ENCODE measurements around the gene RPA3.

Gene RPA3

GRCh38 chr7:7607010-7607409 lies 111.4 kb downstream of the RPA3 start:
- DNase-seq (ENCODE audit: low read depth in 2 of 2), result no peak

- DNase-seq (ENCODE audit: low read depth in 2 of 2), result no peak
These were observed 122.2 kb downstream of the RPA3 start for GRCh38 chr7:7596176-7596575.

- no peak for DNase-seq (ENCODE audit: low read depth in 2 of 2)
These were observed 123.0 kb downstream of the RPA3 start for GRCh38 chr7:7595451-7595850.
